Astrocyte of the cerebellum (primary cell): ENCODE data around the gene KLHDC8A.

Experiments
- DNase-seq: peaks from one replicate; pipeline ENCODE4 v3.0.0-alpha.2; 2011; ENCODE audit warnings: low read depth
- H3K4me3 ChIP-seq: 2 replicates; pipeline ENCODE4 v1.5.1; 2011; ENCODE audit warnings: mild to moderate bottlenecking, low read depth, low read length, moderate library complexity
- in situ Hi-C: cut with HindIII; loops from 2 replicates; pipeline ENCODE4 v1.10.0; 2017; ENCODE audit warnings: low sequenced_read_pairs
- TF ChIP-seq, protein P1 (sequence below): IDR thresholded peaks from 2 replicates; pipeline ENCODE4 v1.5.1; 2012; ENCODE audit warnings: low read length, low read depth, moderate library complexity, mild to moderate bottlenecking; ENCODE audit errors: missing control alignments

KLHDC8A gene

DNA sequence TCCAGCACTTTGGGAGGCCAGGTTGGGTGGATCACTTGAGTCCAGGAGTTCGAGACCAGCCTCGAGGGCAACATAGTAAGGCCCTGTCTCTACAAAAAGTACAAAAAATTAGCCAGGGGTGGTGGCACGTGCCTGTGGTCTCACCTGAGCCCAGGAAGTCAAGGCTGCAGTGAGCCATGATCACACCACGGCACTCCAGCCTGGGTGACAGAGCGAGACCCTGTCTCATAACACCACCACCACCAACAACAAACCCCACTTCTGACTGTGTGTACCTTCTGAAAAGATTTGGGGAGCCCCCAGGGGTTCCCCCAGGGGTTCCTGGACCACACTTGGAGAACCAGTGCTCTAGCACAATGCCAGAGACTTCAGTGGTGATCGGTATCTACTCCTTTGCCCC is 65.1 kb downstream of the KLHDC8A start:
- H3K4me3 ChIP-seq, result no peak overlapping the region
- DNase-seq, result no peak
- in situ Hi-C loops, result no loop called here
- TF ChIP-seq, protein P1, sequence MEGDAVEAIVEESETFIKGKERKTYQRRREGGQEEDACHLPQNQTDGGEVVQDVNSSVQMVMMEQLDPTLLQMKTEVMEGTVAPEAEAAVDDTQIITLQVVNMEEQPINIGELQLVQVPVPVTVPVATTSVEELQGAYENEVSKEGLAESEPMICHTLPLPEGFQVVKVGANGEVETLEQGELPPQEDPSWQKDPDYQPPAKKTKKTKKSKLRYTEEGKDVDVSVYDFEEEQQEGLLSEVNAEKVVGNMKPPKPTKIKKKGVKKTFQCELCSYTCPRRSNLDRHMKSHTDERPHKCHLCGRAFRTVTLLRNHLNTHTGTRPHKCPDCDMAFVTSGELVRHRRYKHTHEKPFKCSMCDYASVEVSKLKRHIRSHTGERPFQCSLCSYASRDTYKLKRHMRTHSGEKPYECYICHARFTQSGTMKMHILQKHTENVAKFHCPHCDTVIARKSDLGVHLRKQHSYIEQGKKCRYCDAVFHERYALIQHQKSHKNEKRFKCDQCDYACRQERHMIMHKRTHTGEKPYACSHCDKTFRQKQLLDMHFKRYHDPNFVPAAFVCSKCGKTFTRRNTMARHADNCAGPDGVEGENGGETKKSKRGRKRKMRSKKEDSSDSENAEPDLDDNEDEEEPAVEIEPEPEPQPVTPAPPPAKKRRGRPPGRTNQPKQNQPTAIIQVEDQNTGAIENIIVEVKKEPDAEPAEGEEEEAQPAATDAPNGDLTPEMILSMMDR, result no peak

DNA sequence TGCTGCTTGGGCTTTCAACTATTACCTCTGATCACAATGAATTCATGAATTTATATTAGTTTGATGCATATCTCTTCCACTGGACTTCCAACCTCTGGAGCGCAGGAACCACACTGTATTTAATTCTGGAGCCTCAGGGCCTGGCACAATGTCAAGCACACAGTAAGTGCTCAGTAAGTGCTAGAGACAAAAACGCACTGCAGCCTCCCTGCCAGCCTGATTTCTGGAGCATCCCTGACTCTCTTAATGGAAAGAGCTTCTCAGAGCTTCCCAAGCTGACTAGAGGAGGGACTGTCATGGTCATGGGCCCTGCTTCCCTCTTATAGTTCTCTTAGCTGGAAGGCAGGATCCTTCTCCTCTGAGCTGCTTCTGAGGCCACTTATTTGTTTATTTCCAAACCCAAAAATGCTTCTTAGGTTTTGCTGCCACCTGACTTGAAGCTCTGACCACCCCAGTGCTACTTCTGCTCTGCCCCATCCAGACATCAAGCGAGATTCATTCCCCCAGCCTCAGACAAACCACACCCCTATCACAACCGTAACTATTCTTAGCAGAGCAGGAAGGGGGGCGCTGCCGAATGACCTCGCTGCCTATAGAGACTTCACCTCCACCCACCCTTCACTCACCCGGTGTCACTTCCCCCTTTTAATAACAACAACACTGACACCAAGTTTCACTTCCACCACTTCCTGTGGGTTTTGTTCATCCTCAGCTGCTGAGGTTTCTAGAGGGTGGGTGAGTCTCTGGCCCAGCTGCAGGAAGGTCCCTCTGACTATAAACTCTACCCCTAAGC is 68.8 kb downstream of the KLHDC8A start:
- no peak for DNase-seq
- TF ChIP-seq, protein P1, result no peak
- in situ Hi-C loops, result no loop called here
- H3K4me3 ChIP-seq, result no peak overlapping the region

DNA sequence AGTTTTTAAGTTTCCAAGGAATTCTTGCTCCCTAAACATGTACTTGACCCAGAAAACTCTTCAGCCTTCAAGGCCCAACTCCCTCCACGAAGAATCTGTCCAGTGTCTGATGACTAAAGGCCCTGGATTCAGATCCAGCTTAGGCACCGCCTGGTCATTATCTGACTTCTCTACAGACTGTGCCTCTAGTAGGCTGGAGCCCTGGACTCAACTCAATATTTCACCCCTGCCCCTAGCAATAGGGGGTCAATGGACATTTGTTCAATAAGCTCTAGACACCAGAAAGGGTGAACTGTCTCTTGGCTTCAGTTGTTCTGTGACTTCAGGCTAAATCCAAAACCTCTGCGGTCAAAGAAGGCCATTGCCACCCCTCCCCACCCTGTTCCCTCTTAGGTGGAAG is 69.6 kb downstream of the KLHDC8A start:
- H3K4me3 ChIP-seq, result no peak overlapping the region
- DNase-seq, result no peak
- in situ Hi-C loops, result no loop called here
- TF ChIP-seq, protein P1, result no peak

DNA sequence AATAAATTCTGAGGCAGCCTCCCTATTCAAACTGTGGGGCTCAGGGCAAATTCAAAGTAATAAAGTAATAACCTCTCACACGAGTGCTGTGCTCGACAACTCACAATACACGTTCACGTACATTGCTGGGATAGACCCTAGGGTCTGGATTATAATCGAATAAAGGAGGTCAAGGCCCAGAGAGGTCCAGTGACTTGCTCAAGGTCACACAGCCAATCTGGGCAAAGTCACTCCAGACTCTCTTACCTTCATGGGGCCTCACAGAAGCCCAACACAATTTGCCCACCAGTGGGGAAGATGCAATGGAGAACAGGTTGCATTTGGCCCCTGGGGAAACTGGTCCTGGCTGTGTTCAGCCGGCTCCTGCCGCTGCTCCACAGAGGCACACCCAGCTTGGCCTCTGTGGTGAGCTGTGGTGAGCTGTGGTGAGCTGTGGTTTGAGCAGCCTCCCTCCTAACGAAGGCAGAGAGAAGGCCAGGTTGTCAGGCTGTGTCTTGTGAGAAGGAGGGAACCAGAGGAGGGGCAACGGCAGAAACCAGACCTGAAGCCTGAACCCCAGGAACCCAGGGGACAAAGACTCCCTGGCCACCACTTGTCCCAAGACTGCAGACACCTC is 70.3 kb downstream of the KLHDC8A start:
- H3K4me3 ChIP-seq, result no peak overlapping the region
- TF ChIP-seq, protein P1, result no peak
- in situ Hi-C loops, result no loop called here
- DNase-seq, result peak; percentile 78
